Activated CD4-positive, alpha-beta T cell treated with anti-CD3 and anti-CD28 coated beads, Interleukin-2, Interleukin-6, amounts not matched to agents 100 ng/mL and 50 ng/mL, durations not matched to agents 16 hours and 8 hours (primary cell): ENCODE data around the gene POMP.

Source experiments
- DNase-seq: peaks from one replicate; pipeline ENCODE4 v3.0.0-alpha.2; 2020

Gene POMP

GRCh38 chr13:28658796-28659620 is at the start of gene POMP:
TSS of gene POMP (plus strand) at chr13:28659130. CDS start at chr13:28659185, 55 bp downstream.
- peak; percentile 93 for DNase-seq

DNA sequence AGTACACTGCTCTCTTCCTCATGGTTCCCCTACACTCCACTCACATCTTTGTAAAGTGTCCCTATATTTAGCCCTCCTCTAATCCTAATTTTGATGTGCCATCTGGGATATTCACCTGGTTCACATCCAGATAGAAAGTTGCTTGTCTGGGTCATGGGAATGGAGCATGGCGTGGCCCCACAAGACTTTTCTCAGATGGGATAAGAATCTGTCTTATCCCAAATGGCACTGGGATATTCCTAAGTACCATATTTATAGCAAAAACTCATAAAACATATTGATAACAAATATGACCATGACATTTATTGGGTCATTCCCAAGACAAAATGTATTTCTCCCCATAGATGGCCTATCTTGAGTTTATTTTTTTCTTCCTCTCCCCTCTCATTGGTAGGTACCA is 49.5 kb upstream of the POMP start:
- no peak for DNase-seq

DNA sequence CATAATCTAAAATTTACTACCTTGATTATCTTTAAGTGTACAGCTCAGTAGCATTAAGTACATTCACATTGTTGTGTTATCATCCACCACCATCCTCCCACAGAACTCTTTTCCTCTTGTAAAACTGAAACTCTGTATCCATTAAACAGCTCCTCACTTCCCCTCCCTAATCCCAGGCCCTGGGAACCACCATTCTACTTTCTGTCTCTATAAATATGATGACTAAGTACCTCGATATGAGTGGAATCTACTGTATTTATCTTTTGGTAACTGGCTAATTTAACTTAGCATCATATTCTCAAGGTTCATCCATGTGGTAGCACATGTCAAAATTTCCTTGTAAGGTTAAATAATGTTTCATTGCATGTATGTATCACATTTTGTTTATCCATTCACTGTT is 49.0 kb upstream of the POMP start:
- DNase-seq, result no peak

DNA sequence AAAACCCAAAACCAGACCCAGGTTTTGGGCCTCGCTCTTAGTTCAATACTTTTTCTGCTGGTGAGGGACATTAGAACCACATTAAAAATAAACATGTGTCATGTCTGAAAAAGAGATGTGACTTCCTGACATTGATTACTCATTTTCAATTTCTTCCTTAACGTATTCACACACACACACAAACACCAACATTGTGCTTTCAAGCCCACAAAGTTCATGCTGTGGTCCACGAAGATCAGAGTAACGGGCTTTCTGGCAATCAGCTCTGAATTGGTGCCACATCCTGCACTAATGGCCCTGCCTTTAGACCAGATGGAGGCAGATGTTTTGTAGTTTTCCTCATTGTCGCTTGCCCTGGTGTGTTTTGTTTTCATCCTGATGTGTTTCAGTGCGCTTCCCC is 47.9 kb upstream of the POMP start:
- DNase-seq, result peak; percentile 34

GRCh38 chr13:28611654-28612131 is 47.2 kb upstream of the POMP start:
- DNase-seq, result peak; percentile 43

GRCh38 chr13:28613562-28613961 is 45.4 kb upstream of the POMP start:
- no peak for DNase-seq

DNA sequence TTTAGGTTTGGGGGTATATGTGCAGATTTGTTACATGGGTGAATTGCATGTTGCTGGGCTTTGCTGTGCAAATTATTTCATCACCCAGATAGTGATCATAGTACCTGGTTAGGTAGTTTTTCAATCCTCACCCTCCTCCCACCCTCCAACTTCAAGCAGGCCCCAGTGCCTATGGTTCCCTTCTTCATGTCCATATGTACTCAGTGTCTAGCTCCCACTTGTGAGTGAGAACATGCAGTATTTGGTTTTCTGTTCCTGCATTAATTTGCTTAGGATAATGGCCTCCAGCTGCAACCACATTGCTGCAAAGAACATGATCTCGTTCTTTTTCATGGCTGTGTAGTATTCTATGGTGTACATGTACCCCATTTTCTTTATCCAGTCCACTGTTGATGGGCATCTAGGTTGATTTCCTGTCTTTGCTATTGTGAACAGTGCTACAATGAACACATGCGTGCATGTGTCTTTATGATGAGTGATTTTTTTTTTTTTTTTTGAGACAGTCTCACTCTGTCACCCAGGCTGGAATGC is 42.9 kb upstream of the POMP start:
- no peak for DNase-seq

- DNase-seq, result no peak
Observed at GRCh38 chr13:28618230-28618994, 40.5 kb upstream of the POMP start.

DNA sequence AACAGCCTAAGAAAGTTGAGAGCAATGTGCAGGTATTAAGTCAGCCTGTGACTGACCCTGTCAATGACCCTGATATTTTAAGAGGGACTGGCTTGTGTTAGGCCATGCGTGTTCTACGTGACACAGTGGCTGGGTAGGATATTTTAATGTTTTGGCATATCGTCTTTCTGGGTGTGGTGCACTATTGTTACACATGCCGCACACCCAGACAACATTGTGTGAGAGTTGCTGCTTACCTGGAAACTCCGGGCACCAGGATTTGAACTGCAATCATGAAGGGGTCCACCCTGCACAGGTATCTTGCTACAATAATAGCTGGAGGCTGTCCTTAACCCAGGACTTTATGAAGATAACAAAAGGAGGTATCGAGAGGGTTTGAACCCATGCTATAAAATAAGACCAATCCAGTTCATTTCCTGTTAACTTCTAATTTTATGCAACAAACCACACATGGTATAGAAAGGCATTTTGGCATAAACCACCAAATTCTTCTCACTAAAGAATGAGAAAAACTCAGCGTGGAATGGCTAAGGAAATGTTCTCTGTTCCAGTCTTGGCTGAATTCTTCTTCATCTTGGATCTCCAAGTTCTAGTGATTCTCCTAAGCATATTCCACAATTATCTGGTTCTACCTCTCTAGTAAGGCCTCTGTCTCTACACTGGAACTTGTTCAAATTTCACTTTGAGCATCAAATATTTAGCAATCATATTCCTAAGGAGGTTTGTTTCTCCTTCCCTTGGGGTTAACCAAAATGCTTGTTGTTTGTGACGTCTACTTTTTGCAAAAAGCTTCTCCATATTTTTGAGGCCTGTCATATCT is 38.7 kb upstream of the POMP start:
- no peak for DNase-seq

GRCh38 chr13:28621449-28621848 is 37.5 kb upstream of the POMP start:
- no peak for DNase-seq

- no peak for DNase-seq
Observed at GRCh38 chr13:28622286-28622685, 36.6 kb upstream of the POMP start.

GRCh38 chr13:28623782-28624706 is 34.9 kb upstream of the POMP start:
- DNase-seq, result no peak

- DNase-seq, result no peak
Observed at GRCh38 chr13:28624707-28625432, 34.1 kb upstream of the POMP start.

GRCh38 chr13:28626266-28626665 is 32.7 kb upstream of the POMP start:
- DNase-seq, result no peak

DNA sequence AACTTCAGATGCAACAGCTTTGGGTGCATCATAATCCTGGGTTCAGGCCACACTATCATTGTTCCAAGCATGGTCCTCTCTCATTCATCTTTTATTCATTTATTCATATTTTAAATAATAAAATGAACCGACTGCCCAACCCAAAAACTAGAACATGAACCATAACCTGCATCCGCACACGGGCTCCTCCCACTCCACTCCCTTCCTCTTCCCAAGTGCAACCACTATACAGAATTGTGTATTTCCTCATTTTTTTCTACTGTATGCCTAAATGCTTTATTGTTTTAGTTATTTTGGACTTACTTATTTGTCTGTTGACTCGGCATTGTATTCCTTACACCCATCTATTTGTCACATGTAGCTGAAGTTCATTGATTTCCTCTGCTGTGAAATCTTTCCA is 30.7 kb upstream of the POMP start:
- DNase-seq, result no peak

GRCh38 chr13:28630869-28631268 is 28.1 kb upstream of the POMP start:
- DNase-seq, result no peak

DNA sequence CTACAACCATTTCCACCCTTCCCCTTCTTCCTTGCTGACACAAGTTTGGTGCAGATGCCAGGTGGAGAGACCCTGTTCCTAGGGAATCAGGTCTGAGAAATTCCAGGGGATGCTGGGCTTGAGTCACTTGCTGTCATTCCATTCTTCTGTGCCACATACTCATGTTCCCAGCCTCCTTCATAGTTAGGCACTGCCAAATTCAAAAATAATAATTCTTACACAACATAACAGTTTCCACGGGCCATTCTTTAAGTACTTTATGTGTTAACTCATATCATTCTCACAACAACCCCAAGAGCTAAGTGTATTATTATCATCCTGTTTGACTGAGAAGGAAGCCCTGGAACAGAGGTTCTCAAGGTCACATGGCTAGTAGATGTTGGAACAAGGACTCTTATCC is 27.1 kb upstream of the POMP start:
- no peak for DNase-seq

GRCh38 chr13:28636069-28636468 is 22.9 kb upstream of the POMP start:
- no peak for DNase-seq

GRCh38 chr13:28636677-28637317 is 22.1 kb upstream of the POMP start:
- peak; percentile 74 for DNase-seq

DNA sequence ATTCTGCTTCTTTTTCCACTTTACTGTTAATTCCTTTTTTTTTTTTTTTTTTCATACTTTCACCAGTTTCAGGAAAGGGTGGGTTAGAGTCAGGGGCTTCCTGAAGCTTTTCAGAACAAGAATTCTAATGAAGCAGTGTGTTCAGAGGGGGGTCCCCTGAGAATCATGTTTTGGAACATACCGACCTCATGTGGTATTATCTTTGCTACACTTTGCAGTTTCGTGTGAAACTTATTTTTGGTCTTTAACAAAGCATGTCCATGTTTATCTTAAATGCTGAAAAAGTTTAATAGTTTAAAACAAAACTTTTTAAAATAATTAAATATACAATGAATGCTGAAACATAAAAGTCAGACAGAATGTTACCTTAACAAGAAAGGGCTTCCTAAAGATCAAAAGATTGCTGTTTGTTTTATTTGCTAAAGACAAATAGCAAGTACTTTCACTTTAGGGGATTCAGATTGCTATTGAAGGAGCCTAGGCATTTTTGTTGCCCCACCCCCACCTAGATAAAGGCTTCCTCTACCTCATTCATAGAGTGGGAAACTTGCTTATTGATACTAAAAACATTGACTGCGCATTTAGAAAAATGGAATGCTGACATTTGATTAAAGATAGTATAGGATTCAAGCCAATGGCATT is 21.1 kb upstream of the POMP start:
- no peak for DNase-seq
